ENCODE measurements around the gene PTPRJ. TPM values are rescaled to one million over a fixed set of nuclear protein-coding genes. Genes with fewer than 3 reads are reported as not detected.

The PTPRJ gene
- total and polyA plus RNA-seq, 2 donors (not counting 1 experiment from before 2014, with no cell fraction given) = 5.3 to 5.8 TPM

DNA sequence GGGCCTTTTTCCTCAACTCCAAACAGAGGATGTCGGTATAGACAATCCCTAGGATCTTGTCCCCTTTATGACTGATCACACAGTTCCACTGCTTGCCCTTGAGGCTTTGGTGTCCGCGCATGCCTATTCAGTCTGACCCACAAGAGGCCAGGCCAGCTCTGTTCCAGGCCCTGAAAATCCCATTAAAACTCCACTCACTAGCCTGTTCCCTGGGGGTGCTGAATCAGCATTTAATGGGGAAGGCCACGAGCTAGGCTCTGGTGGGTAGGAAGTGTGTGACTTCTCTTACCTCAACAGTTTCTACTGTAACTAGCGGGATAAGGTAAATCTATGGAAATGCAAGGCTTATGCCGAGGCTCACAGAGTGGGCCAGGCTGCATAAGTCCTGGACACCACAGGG, 117.7 kb downstream of the PTPRJ start:
- Histone ChIP-seq H2AFZ (ENCODE audit: low read length) (no peak overlapping the region), H3K27me3 (ENCODE audit: control insufficient read depth, insufficient read depth, low read length) (no peaks in the 10 kb centered on the region), H3K4me1 (ENCODE audit: control insufficient read depth, extremely low read depth, insufficient read depth, low read length) (no peaks in the 10 kb centered on the region), H4K20me1 (ENCODE audit: control insufficient read depth, extremely low read depth, insufficient read depth, low read length) (no peaks in the 10 kb centered on the region), H3K4me3 (replicated peaks in 1 of 4; ENCODE audit: control extremely low read depth in 1 of 4, insufficient read depth in 1 of 4, low read depth in 3 of 4, low read length in 4 of 4) (no peak overlapping the region), H3K4me2 (ENCODE audit: extremely low read depth, insufficient read depth, low read length) (no peak overlapping the region), H3K36me3 (ENCODE audit: control insufficient read depth, insufficient read depth, low read length) (no peaks in the 10 kb centered on the region), H3K79me2 (ENCODE audit: control insufficient read depth, insufficient read depth, low read length) (no peaks in the 10 kb centered on the region), H3K9me3 (ENCODE audit: control insufficient read depth, insufficient read depth, low read depth, low read length) (no peaks in the 10 kb centered on the region), H3K27ac (ENCODE audit: insufficient read depth, low read length) (no peak overlapping the region), H3K9ac (ENCODE audit: insufficient read depth, low read length) (no peak overlapping the region)
- DNase-seq (ENCODE audit: low read depth in 2 of 2) = no peak
- no peak for TF ChIP-seq EZH2 (IDR thresholded peaks at IDR 0.05; ENCODE audit: low read length, missing control alignments)
- TF ChIP-seq, protein P1, sequence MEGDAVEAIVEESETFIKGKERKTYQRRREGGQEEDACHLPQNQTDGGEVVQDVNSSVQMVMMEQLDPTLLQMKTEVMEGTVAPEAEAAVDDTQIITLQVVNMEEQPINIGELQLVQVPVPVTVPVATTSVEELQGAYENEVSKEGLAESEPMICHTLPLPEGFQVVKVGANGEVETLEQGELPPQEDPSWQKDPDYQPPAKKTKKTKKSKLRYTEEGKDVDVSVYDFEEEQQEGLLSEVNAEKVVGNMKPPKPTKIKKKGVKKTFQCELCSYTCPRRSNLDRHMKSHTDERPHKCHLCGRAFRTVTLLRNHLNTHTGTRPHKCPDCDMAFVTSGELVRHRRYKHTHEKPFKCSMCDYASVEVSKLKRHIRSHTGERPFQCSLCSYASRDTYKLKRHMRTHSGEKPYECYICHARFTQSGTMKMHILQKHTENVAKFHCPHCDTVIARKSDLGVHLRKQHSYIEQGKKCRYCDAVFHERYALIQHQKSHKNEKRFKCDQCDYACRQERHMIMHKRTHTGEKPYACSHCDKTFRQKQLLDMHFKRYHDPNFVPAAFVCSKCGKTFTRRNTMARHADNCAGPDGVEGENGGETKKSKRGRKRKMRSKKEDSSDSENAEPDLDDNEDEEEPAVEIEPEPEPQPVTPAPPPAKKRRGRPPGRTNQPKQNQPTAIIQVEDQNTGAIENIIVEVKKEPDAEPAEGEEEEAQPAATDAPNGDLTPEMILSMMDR (conservative IDR thresholded peaks at IDR 0.05 in 1 of 2, IDR thresholded peaks at IDR 0.05 in 1 of 2; ENCODE audit: low read depth in 1 of 2, low read length in 2 of 2) = no peak

DNA sequence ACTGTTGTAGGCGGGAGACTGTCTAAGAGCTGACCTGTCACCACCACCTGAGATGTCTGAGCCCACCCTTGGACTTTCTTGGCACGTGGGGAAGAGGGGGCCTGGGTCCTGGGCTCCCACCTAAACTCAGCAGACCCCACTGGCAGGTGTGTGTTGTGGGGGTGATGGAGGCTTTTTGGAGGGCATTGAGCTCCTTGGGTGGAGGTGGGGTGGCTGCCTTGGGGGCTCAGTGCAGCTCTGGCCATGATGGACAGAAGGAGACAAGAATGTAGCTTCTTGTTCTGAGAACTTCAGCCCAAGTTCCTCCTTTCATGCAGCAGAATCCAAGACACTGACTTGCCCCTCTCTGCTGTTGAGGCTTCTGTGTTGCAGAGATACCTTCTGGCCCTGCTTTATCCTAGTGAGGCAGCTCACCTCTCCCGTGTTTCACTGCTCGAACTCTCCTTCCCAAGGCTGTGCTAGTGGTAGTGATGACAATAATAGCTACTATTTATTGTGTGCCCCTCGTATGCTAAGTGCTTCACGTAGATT, 119.6 kb downstream of the PTPRJ start:
- Histone ChIP-seq H3K4me2 (ENCODE audit: extremely low read depth, insufficient read depth, low read length) (no peak overlapping the region), H3K27me3 (ENCODE audit: control insufficient read depth, insufficient read depth, low read length) (no peaks in the 10 kb centered on the region), H3K4me1 (ENCODE audit: control insufficient read depth, extremely low read depth, insufficient read depth, low read length) (no peaks in the 10 kb centered on the region), H3K36me3 (ENCODE audit: control insufficient read depth, insufficient read depth, low read length) (no peaks in the 10 kb centered on the region), H3K4me3 (replicated peaks in 1 of 4; ENCODE audit: control extremely low read depth in 1 of 4, insufficient read depth in 1 of 4, low read depth in 3 of 4, low read length in 4 of 4) (no peak overlapping the region), H3K9ac (ENCODE audit: insufficient read depth, low read length) (no peak overlapping the region), H3K27ac (ENCODE audit: insufficient read depth, low read length) (no peak overlapping the region), H2AFZ (ENCODE audit: low read length) (no peak overlapping the region), H4K20me1 (ENCODE audit: control insufficient read depth, extremely low read depth, insufficient read depth, low read length) (no peaks in the 10 kb centered on the region), H3K79me2 (ENCODE audit: control insufficient read depth, insufficient read depth, low read length) (no peaks in the 10 kb centered on the region), H3K9me3 (ENCODE audit: control insufficient read depth, insufficient read depth, low read depth, low read length) (no peaks in the 10 kb centered on the region)
- TF ChIP-seq, protein P1 (conservative IDR thresholded peaks at IDR 0.05 in 1 of 2, IDR thresholded peaks at IDR 0.05 in 1 of 2; ENCODE audit: low read depth in 1 of 2, low read length in 2 of 2) = no peak
- no peak for TF ChIP-seq EZH2 (IDR thresholded peaks at IDR 0.05; ENCODE audit: low read length, missing control alignments)
- DNase-seq (ENCODE audit: low read depth in 2 of 2) = no peak

DNA sequence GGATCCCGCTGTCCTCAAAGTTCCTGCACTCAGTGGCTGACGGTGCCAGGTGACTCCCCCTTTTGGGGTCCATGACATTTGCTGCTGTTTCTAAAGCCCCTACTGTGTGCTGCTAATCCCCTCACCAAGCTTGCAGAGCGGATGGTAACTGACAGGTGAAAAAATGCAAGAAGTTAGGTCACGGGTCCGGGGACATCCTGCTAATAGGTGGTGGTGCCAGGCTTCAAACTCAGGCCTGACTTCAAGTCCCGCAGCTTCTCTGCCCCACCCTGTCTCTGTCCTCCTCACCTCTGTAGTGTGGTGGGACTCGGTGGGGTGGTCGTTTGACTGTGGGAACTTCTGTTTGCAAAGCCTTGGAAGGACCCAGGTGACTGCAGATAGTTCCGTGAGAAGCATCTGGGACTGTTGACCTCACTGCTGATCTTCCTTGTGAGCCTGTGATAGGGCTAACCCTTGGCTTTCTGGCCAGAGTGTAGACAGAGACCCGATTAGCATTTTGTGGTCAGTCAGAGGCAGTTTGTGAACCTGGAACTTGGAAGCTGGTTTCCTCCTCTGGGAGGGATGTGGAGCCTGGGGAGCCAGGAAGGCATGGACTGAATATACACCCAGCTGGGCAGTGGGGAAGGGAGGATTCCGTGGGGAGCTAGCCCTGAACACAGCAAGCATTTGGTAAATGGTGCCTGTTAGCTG, 120.8 kb downstream of the PTPRJ start:
- Histone ChIP-seq H3K9ac (ENCODE audit: insufficient read depth, low read length) (no peak overlapping the region), H2AFZ (ENCODE audit: low read length) (no peak overlapping the region), H3K27ac (ENCODE audit: insufficient read depth, low read length) (no peak overlapping the region), H3K9me3 (ENCODE audit: control insufficient read depth, insufficient read depth, low read depth, low read length) (no peaks in the 10 kb centered on the region), H3K4me2 (ENCODE audit: extremely low read depth, insufficient read depth, low read length) (no peak overlapping the region), H3K79me2 (ENCODE audit: control insufficient read depth, insufficient read depth, low read length) (no peaks in the 10 kb centered on the region), H3K4me1 (ENCODE audit: control insufficient read depth, extremely low read depth, insufficient read depth, low read length) (no peaks in the 10 kb centered on the region), H3K36me3 (ENCODE audit: control insufficient read depth, insufficient read depth, low read length) (no peaks in the 10 kb centered on the region), H4K20me1 (ENCODE audit: control insufficient read depth, extremely low read depth, insufficient read depth, low read length) (no peaks in the 10 kb centered on the region), H3K27me3 (ENCODE audit: control insufficient read depth, insufficient read depth, low read length) (no peaks in the 10 kb centered on the region), H3K4me3 (replicated peaks in 1 of 4; ENCODE audit: control extremely low read depth in 1 of 4, insufficient read depth in 1 of 4, low read depth in 3 of 4, low read length in 4 of 4) (no peak overlapping the region)
- DNase-seq (ENCODE audit: low read depth in 2 of 2) = peak in 1 of 2 donors; percentile 21
- TF ChIP-seq, protein P1 (conservative IDR thresholded peaks at IDR 0.05 in 1 of 2, IDR thresholded peaks at IDR 0.05 in 1 of 2; ENCODE audit: low read depth in 1 of 2, low read length in 2 of 2) = no peak
- no peak for TF ChIP-seq EZH2 (IDR thresholded peaks at IDR 0.05; ENCODE audit: low read length, missing control alignments)
